ENCODE data around the gene BCOR.

DNA sequence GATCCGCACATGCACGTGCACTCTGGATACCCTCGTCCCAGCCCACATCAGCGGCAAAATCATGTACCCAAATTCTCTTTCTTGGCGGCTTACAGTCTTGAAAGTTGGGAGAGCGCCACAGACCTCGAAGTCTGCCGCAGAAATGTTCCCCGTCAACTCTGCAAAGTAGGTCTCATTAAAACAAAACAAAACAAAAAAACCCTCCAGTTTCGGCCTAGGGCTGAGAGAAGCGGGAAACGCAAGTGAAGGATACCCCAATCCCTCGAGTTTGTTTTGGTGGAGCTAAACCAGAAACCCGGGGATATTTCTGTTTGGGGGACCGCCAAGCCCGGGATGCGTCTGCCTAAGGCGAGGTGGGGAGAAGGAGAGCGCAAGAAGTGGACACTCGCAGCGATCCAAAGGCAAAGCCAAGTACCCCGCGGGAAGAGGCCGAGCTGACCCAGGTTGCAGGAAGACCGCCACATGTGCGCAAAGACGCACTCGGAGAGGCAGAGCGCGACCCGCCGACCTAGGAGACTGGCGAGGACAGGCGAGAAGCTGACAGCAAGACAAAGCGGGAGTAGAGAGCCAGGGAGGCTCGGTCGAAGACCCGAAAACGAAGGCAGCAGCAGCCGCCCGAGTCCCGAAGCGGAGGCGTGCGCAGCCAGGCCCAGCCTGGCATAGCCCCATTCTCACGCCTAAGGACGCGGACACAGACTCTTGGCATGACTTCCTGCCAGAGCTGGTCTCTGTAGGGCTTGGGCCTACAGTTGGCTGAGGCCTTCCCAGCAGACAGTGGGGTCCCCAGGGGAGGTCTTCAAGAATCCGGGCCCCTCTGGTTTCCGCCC is 49.6 kb upstream of the BCOR start:
- TF ChIP-seq, protein P1, sequence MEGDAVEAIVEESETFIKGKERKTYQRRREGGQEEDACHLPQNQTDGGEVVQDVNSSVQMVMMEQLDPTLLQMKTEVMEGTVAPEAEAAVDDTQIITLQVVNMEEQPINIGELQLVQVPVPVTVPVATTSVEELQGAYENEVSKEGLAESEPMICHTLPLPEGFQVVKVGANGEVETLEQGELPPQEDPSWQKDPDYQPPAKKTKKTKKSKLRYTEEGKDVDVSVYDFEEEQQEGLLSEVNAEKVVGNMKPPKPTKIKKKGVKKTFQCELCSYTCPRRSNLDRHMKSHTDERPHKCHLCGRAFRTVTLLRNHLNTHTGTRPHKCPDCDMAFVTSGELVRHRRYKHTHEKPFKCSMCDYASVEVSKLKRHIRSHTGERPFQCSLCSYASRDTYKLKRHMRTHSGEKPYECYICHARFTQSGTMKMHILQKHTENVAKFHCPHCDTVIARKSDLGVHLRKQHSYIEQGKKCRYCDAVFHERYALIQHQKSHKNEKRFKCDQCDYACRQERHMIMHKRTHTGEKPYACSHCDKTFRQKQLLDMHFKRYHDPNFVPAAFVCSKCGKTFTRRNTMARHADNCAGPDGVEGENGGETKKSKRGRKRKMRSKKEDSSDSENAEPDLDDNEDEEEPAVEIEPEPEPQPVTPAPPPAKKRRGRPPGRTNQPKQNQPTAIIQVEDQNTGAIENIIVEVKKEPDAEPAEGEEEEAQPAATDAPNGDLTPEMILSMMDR (IDR thresholded peaks at IDR 0.05) = no peak
- TF ChIP-seq POLR2A (IDR thresholded peaks at IDR 0.05; ENCODE audit: low read depth) (no peak), POLR2AphosphoS5 (IDR thresholded peaks at IDR 0.05) (no peak)

Data from esophagus muscularis mucosa (tissue), 3 donors.